HCT116 (cell line): ENCODE data around the gene FIBP. TPM values are rescaled to one million over a fixed set of nuclear protein-coding genes. Genes with fewer than 3 reads are reported as not detected.

Experiments used
- ATAC-seq: fragments of 200-7000 bp; cut with Tn5 transposase; 2 replicates; pipeline ENCODE4 v1.9.1; 2020; ENCODE audit warnings: mild to moderate bottlenecking, moderate library complexity
- BruUV-seq: library from RNA; stranded (reverse); fragments of 400-500 nt; replicated peaks from 2 replicates; lab custom pipeline; 2021; lab: Mats Ljungman, UMichigan
- CTCF ChIA-PET: fragments of 300-600 bp; sonication (Branson Sonifier 250); formaldehyde crosslinking; loops from one replicate; lab custom pipeline; 2021; ENCODE audit warnings: antibody characterized with exemption; lab: Charles Lee
- POLR2A ChIA-PET: fragments of 300-600, 350-600 bp; sonication (Branson Sonifier 250); formaldehyde crosslinking; loops from one replicate; lab custom pipeline; 2021; ENCODE audit warnings: antibody characterized with exemption; lab: Charles Lee
- RAD21 ChIA-PET, 2 experiments: fragments of 300-600 bp; sonication (Branson Sonifier 250); formaldehyde crosslinking; loops; one replicate each; lab custom pipeline; 2023; ENCODE audit warnings: low total read pairs in 2 of 2; ENCODE audit not compliant: uncharacterized antibody in 2 of 2, unreplicated experiment in 2 of 2, low non-redundant PET in 1 of 2; lab: Charles Lee
- DNase-seq: peaks from one replicate; pipeline ENCODE4 v3.0.0-alpha.2; 2010; ENCODE audit warnings: low read depth, low spot score
- H2AFZ ChIP-seq: fragments of 200-600 bp; shearing (Covaris generic), sonication (generic); 2 replicates; pipeline ENCODE4 v1.6.1; 2017; ENCODE audit warnings: low read depth, mixed run types, mixed read lengths, antibody characterized with exemption, low read length; ENCODE audit not compliant: poor library complexity, severe bottlenecking
- H3K27ac ChIP-seq: 2 replicates; pipeline ENCODE4 v1.5.1; 2012; ENCODE audit warnings: low read depth, low read length
- H3K27me3 ChIP-seq: fragments of 200-600 bp; sonication (generic); 2 replicates; pipeline ENCODE4 v1.6.1; 2016; ENCODE audit warnings: mixed run types, low read length, mixed read lengths; ENCODE audit not compliant: insufficient read depth
- H3K36me3 ChIP-seq, 2 experiments: fragments of 200-500 bp in 1 of 2; fragments of 200-600 bp in 1 of 2; sonication (Bioruptor generic) in 1 of 2; sonication (generic) in 1 of 2; 2 replicates each; pipeline versions ENCODE4 v1.5.1 to v1.6.1; 2014 to 2016; ENCODE audit warnings: low read length in 2 of 2, inconsistent platforms in 1 of 2, mixed read lengths in 1 of 2, mixed run types in 1 of 2; ENCODE audit not compliant: insufficient read depth in 2 of 2, control insufficient read depth in 1 of 2
- H3K4me1 ChIP-seq, 2 experiments: fragments of 200-600 bp in 1 of 2; sonication (generic) in 1 of 2; 2 replicates each; pipeline versions ENCODE4 v1.5.1 to v1.6.1; 2012 to 2017; ENCODE audit warnings: low read length in 2 of 2, inconsistent platforms in 1 of 2, mild to moderate bottlenecking in 1 of 2, mixed read lengths in 1 of 2, mixed run types in 1 of 2, moderate library complexity in 1 of 2; ENCODE audit not compliant: insufficient read depth in 2 of 2, control insufficient read depth in 1 of 2
- H3K4me2 ChIP-seq: fragments of 200-600 bp; sonication (generic); 2 replicates; pipeline ENCODE4 v1.6.1; 2017; ENCODE audit warnings: mixed run types, low read length, mixed read lengths
- H3K4me3 ChIP-seq, 2 experiments: fragments of 200-600 bp in 1 of 2; sonication (generic) in 1 of 2; replicated peaks in 1 of 2; 2 replicates each; pipeline ENCODE4 v1.5.1; 2011 to 2016; ENCODE audit warnings: low read length in 2 of 2, control low read depth in 1 of 2, low read depth in 1 of 2, mild to moderate bottlenecking in 1 of 2, mixed read lengths in 1 of 2, mixed run types in 1 of 2
- H3K79me2 ChIP-seq: fragments of 200-600 bp; sonication (generic); 2 replicates; pipeline ENCODE4 v1.6.1; 2017; ENCODE audit warnings: mild to moderate bottlenecking, mixed run types, low read length, moderate library complexity, mixed read lengths; ENCODE audit not compliant: insufficient read depth
- H3K9ac ChIP-seq: fragments of 200-600 bp; sonication (generic); 2 replicates; pipeline ENCODE4 v1.6.1; 2016; ENCODE audit warnings: low read length, mixed read lengths
- H3K9me2 ChIP-seq: fragments of 200-600 bp; sonication (generic), shearing (Covaris generic); 2 replicates; pipeline ENCODE4 v1.6.1; 2017; ENCODE audit warnings: mixed run types, mild to moderate bottlenecking, moderate library complexity; ENCODE audit not compliant: insufficient read depth
- H3K9me3 ChIP-seq, 2 experiments: fragments of 200-500 bp in 1 of 2; fragments of 200-600 bp in 1 of 2; sonication (Bioruptor generic) in 1 of 2; sonication (generic) in 1 of 2; 2 replicates each; pipeline ENCODE4 v1.6.1; 2014 to 2017; ENCODE audit warnings: low read length in 2 of 2, mixed read lengths in 2 of 2, inconsistent platforms in 1 of 2, low read depth in 1 of 2, mild to moderate bottlenecking in 1 of 2, mixed run types in 1 of 2, moderate library complexity in 1 of 2; ENCODE audit not compliant: control insufficient read depth in 1 of 2, insufficient read depth in 1 of 2
- H4K20me1 ChIP-seq: fragments of 200-600 bp; sonication (generic), shearing (Covaris generic); 2 replicates; pipeline ENCODE4 v1.6.1; 2017; ENCODE audit warnings: mixed run types, mild to moderate bottlenecking, moderate library complexity; ENCODE audit not compliant: insufficient read depth
- CBX3 ChIP-seq: IDR thresholded peaks from 2 replicates; pipeline ENCODE4 v1.6.1; 2012; ENCODE audit warnings: low read depth
- CEBPB ChIP-seq: IDR thresholded peaks from 2 replicates; pipeline ENCODE4 v1.6.1; 2012; ENCODE audit warnings: low read depth
- CTCF ChIP-seq, 3 experiments: fragments of 200-600 bp in 1 of 3; sonication (generic) in 1 of 3; IDR thresholded peaks in 2 of 3; conservative IDR thresholded peaks in 1 of 3; 2 replicates each; pipeline ENCODE4 v1.5.1; 2012 to 2017; ENCODE audit warnings: low read depth in 2 of 3, low read length in 2 of 3, antibody characterized with exemption in 1 of 3, borderline replicate concordance in 1 of 3, control low read depth in 1 of 3, mild to moderate bottlenecking in 1 of 3, mixed read lengths in 1 of 3, mixed run types in 1 of 3, moderate library complexity in 1 of 3; ENCODE audit not compliant: insufficient read depth in 1 of 3
- EGR1 ChIP-seq: IDR thresholded peaks from 2 replicates; pipeline ENCODE4 v1.6.1; 2012; ENCODE audit warnings: low read depth
- ELF1 ChIP-seq: IDR thresholded peaks from 2 replicates; pipeline ENCODE4 v1.6.1; 2012; ENCODE audit warnings: low read depth, borderline replicate concordance
- EZH2phosphoT487 ChIP-seq: fragments of 200-600 bp; IDR thresholded peaks from 2 replicates; pipeline ENCODE4 v1.6.1; 2018; ENCODE audit warnings: antibody characterized with exemption, borderline replicate concordance
- JUND ChIP-seq: IDR thresholded peaks from 2 replicates; pipeline ENCODE4 v1.6.1; 2012
- MAX ChIP-seq: IDR thresholded peaks from 2 replicates; pipeline ENCODE4 v1.6.1; 2012
- RAD21 ChIP-seq: IDR thresholded peaks from 2 replicates; pipeline ENCODE4 v1.6.1; 2012; ENCODE audit warnings: low read depth, mild to moderate bottlenecking
- REST ChIP-seq: IDR thresholded peaks from 2 replicates; pipeline ENCODE4 v1.6.1; 2012; ENCODE audit warnings: low read depth
- SP1 ChIP-seq: IDR thresholded peaks from 2 replicates; pipeline ENCODE4 v1.6.1; 2012; ENCODE audit warnings: low read depth
- SRF ChIP-seq: IDR thresholded peaks from 2 replicates; pipeline ENCODE4 v1.6.1; 2012; ENCODE audit warnings: low read depth
- TCF7L2 ChIP-seq: IDR thresholded peaks from 2 replicates; pipeline ENCODE4 v1.7.0; 2011; ENCODE audit warnings: borderline replicate concordance, inconsistent platforms; ENCODE audit not compliant: insufficient read depth, insufficient read length; ENCODE audit errors: extremely low read depth
- YY1 ChIP-seq: IDR thresholded peaks from 2 replicates; pipeline ENCODE4 v1.6.1; 2011; ENCODE audit warnings: low read length, low read depth, moderate library complexity, mild to moderate bottlenecking; ENCODE audit not compliant: insufficient replicate concordance; ENCODE audit errors: extremely low read depth
- ZBTB33 ChIP-seq: IDR thresholded peaks from 2 replicates; pipeline ENCODE4 v1.6.1; 2011; ENCODE audit warnings: mild to moderate bottlenecking, low read length, moderate library complexity; ENCODE audit not compliant: insufficient replicate concordance; ENCODE audit errors: extremely low read depth
- ZNF274 ChIP-seq: fragments of 200-500 bp; sonication (Bioruptor generic); IDR thresholded peaks from 2 replicates; pipeline ENCODE4 v1.6.1; 2014; ENCODE audit warnings: mild to moderate bottlenecking, low read depth, low read length, inconsistent platforms
- intact Hi-C: fragments of 100-400 bp; cut with micrococcal nuclease; formaldehyde crosslinking; loops from 2 replicates; pipeline ENCODE4 v1.10.0; 2022
- total RNA-seq: library from RNA; stranded (reverse); gene quantifications from one replicate; pipeline ENCODE4 v1.2.1, GENCODE V29; 2021; ENCODE audit not compliant: unreplicated experiment

The FIBP gene
- total RNA-seq, 1 experiment from 2014 or later: 96.0 TPM

GRCh38 chr11:65862941-65863888 is 25.1 kb downstream of the FIBP start:
- DNase-seq (no peak), ATAC-seq (no peak)
- ChIA-PET RAD21 (no interaction called here), CTCF (no interaction called here)
- H3K9me3 ChIP-seq: no peaks in the 10 kb centered on the region
- H3K4me2 ChIP-seq: no peak overlapping the region
- no TSS peak for BruUV-seq
- peaks cover 17 to 30% of the 10 kb centered on the region in 2 experiments for H3K4me1 ChIP-seq
- H3K9ac ChIP-seq: no peak overlapping the region
- peaks cover 22% of the 10 kb centered on the region for H3K79me2 ChIP-seq
- intact Hi-C loops: no loop called here
- TF ChIP-seq SP1 (no peak), EZH2phosphoT487 (no peak), ZNF274 (no peak), REST (no peak), SRF (no peak), YY1 (no peak), CBX3 (no peak), ZBTB33 (no peak), TCF7L2 (no peak), CTCF (IDR thresholded peaks at IDR 0.05 in 2 of 3, conservative IDR thresholded peaks at IDR 0.05 in 1 of 3; ENCODE audit: borderline replicate concordance in 1 of 3, insufficient read depth in 1 of 3, low read depth in 2 of 3, low read length in 2 of 3) (no peak), MAX (no peak), ELF1 (no peak), EGR1 (no peak), JUND (no peak), RAD21 (no peak), CEBPB (no peak)
- TF ChIP-seq, all 23 proteins: peak for 0
- Histone ChIP-seq H3K4me3 (no peak overlapping the region), H3K36me3 (peaks cover 7 to 18% of the 10 kb centered on the region in 2 experiments; a peak in 3 of 4 replicates), H4K20me1 (no peaks in the 10 kb centered on the region), H2AFZ (no peak overlapping the region), H3K27ac (no peak overlapping the region; the same call in 1 of the 2 replicates), H3K27me3 (no peaks in the 10 kb centered on the region), H3K9me2 (no peaks in the 10 kb centered on the region)
- POLR2A ChIA-PET: no interaction called here
